SU-DHL-6 (cell line): ENCODE measurements around the gene CNTN4.

ENCODE experiments used
- EZH2phosphoT487 ChIP-seq: fragments of 200-600 bp; sonication (generic), shearing (Covaris generic); conservative IDR thresholded peaks from 2 replicates; pipeline ENCODE4 v1.6.1; 2018; ENCODE audit warnings: mild to moderate bottlenecking, antibody characterized with exemption, low read length, moderate library complexity, mixed read lengths
- TF ChIP-seq, protein P1 (sequence below): fragments of 200-600 bp; sonication (generic); IDR thresholded peaks from one replicate; pipeline ENCODE4 v1.5.1; 2017; ENCODE audit warnings: antibody characterized with exemption, mild to moderate bottlenecking, low read length, moderate library complexity; ENCODE audit not compliant: insufficient read depth, poor library complexity, severe bottlenecking

DNA sequence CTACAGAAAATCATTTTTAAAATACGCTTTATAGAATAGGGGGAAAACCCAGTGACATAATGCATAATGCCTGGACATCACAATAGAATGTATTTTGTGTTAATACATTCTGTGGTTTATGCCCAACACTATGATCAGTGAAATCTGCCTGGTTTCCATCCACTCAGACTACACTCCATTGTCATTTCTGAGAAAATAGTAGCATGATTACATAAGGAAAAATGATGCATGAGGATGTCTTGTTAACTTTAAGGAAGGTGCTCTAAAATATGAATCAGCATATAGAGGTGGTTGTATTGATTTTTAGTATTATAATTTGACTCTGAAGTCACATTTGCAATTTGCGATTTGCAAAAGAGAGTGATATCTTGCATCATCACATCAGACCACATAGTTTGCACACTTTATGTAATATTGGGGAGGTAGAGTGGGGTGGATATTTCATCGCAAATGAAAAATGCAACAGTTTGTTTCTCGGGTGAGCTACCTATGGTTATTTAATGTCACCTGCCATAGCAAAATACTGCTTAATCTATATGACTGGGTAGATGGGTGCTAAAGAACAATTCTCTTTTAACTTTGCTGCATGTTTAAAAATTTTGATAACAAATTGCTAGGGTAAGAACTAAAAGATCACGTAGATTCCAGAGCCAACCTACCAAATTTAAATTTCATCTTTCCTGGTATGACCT, 607.6 kb downstream of the CNTN4 start:
- TF ChIP-seq, protein P1, sequence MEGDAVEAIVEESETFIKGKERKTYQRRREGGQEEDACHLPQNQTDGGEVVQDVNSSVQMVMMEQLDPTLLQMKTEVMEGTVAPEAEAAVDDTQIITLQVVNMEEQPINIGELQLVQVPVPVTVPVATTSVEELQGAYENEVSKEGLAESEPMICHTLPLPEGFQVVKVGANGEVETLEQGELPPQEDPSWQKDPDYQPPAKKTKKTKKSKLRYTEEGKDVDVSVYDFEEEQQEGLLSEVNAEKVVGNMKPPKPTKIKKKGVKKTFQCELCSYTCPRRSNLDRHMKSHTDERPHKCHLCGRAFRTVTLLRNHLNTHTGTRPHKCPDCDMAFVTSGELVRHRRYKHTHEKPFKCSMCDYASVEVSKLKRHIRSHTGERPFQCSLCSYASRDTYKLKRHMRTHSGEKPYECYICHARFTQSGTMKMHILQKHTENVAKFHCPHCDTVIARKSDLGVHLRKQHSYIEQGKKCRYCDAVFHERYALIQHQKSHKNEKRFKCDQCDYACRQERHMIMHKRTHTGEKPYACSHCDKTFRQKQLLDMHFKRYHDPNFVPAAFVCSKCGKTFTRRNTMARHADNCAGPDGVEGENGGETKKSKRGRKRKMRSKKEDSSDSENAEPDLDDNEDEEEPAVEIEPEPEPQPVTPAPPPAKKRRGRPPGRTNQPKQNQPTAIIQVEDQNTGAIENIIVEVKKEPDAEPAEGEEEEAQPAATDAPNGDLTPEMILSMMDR: no peak
- no peak for TF ChIP-seq EZH2phosphoT487
